Inferior parietal cortex (tissue), 1 donor: Measurements from ENCODE around the gene MBD3L3.
"Not testable (repeated sequence)": the region's sequence is repeated elsewhere in the genome, so short reads cannot be mapped to it uniquely, and the experiment has no call there.

Source experiments
- DNase-seq: peaks from one replicate; pipeline ENCODE4 v3.0.0-alpha.2; 2016; ENCODE audit errors: extremely low spot score

The MBD3L3 gene

GRCh38 chr19:7063764-7064418 is 5.4 kb upstream of the MBD3L3 start:
- DNase-seq: no peak

DNA sequence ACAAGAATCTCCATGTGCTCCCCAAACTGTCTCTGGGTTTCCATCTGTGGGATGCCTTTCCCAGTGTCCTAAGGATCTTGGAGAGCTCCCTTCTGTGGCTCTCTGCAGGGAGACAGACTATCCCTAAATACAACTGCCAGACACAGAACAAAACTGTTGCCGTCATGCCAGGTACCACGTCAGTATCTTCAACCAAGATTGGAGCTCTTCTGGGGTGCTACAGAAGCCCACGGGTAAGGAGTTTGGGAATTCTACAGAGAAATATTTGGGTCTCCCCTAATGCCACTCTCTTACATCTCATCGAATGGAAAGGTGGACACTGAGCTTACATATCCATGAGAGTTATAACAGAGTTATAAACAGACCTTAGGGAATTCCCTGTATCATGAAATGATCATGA is 4.9 kb upstream of the MBD3L3 start:
- DNase-seq: no peak

- not testable (repeated sequence) for DNase-seq
These were observed 1.5 kb upstream of the MBD3L3 start for GRCh38 chr19:7059977-7060376.

GRCh38 chr19:7056371-7056770 is 2.1 kb downstream of the MBD3L3 start:
- DNase-seq: not testable (repeated sequence)

- DNase-seq: not testable (repeated sequence)
These were observed 2.8 kb downstream of the MBD3L3 start for GRCh38 chr19:7055679-7056078.

GRCh38 chr19:7054635-7055368 is 3.7 kb downstream of the MBD3L3 start:
- DNase-seq: not testable (repeated sequence)

GRCh38 chr19:7052896-7053295 is 5.6 kb downstream of the MBD3L3 start:
- not testable (repeated sequence) for DNase-seq

DNA sequence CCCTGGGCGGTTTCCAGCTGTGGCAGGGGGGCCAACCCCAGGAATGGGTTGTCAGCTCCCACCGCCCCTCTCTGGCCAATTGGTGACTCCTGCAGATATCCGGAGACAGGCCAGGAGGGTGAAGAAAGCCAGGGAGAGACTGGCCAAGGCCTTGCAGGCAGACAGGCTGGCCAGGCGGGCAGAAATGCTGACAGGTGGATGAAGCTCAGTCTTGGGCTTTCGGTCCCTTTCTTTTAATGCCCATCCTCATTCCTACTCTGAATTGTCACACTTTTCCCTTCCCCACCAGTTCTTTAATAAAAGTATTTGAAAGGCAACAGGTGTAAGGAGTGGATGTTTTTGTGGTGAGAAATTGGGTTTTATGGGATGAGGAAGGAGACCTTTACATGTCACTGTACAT is 7.1 kb downstream of the MBD3L3 start:
- not testable (repeated sequence) for DNase-seq

DNA sequence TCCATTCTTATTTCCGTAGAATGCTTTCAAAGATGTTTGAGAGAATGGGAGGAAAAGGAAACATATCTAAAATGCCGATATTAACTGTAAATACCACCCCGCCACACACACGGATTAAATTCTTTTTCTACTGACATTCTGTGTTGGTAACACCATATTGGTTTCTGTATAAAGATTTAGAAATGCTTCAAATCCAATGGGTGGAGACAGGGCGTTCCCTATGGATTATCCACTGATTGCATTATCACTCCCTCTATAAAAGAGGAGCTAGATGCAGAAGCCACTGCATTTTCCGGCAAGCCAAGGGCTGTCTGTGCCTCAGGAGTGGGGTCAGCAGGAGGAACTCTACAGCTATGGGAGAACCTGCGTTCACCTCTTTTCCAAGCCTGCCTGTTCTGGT is 9.5 kb downstream of the MBD3L3 start, which contains the start of gene MBD3L2:
MBD3L2 (plus strand) TSS at position 301 of the 400 bp plus-strand sequence; CDS start at position 354, 53 bp downstream.
- not testable (repeated sequence) for DNase-seq

GRCh38 chr19:7041563-7041962 is 16.9 kb downstream of the MBD3L3 start:
- not testable (repeated sequence) for DNase-seq

GRCh38 chr19:7040079-7040478 is 18.4 kb downstream of the MBD3L3 start, which contains the start of gene MBD3L4:
TSS of gene MBD3L4 (minus strand) at chr19:7040179. CDS start at chr19:7040144, 35 bp downstream.
- not testable (repeated sequence) for DNase-seq

DNA sequence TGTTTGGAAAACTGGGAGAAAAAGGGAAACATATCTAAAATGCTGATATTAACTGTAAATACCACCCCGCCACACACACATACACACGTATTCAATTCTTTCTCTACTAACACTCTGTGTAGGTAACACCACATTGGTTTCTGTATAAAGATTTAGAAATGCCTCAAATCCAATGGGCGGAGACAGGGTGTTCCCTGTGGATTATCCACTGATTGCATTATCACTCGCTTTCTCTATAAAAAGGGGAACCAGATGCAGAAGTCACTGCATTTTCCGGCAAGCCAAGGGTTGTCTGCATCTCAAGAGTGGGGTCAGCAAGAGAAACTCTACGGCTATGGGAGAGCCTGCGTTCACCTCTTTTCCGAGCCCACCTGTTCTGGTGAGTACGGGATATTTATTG is 28.2 kb downstream of the MBD3L3 start, which contains the start of gene MBD3L5:
MBD3L5 (plus strand) TSS at position 301 of the 400 bp plus-strand sequence; CDS start at position 335, 34 bp downstream.
- not testable (repeated sequence) for DNase-seq

DNA sequence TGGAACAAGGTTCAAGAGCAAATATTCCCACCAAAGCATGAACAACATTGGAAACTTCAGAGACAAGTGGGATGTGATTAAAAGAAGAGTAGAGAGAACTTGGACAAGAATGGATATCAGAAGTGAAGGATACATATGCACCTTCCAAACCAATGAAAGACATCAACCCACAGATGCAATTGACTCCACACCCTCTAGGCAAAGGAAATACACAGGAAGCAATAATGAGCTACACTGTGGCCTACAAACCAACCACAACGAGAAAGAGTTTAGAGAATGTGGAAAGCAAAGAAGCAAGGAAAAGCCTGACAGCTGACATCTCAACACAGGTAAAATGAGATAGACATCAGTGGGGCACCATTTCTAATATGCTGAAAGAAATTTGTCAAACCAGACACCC is 29.7 kb downstream of the MBD3L3 start:
- DNase-seq: not testable (repeated sequence)

- DNase-seq: not testable (repeated sequence)
These were observed 37.1 kb downstream of the MBD3L3 start, which contains the start of gene MBD3L2B for GRCh38 chr19:7021331-7021730. TSS of gene MBD3L2B (minus strand) at chr19:7021431. CDS start at chr19:7021397, 34 bp downstream.

DNA sequence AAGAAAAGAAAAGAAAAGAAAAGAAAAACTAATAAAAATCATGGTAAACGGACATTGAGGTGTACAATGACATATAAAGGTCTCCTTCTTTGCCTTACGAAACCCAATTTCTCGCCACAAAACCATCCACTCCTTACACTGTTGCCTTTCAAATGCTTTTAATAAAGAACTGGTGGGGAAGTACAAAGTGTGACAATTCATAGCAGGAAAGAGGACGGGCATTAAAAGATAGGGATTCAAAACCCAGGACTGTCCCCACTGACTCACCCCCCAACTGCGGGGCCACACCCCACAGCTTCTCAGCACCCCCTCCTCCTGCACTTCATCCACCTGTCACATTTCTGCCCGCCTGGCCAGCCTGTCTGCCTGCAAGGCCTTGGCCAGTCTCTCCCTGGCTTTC is 39.6 kb downstream of the MBD3L3 start:
- DNase-seq: no peak

- DNase-seq: peak; percentile 7
These were observed 44.8 kb downstream of the MBD3L3 start for GRCh38 chr19:7013678-7014077.

- DNase-seq: no peak
These were observed 47.5 kb downstream of the MBD3L3 start for GRCh38 chr19:7010722-7011593.

DNA sequence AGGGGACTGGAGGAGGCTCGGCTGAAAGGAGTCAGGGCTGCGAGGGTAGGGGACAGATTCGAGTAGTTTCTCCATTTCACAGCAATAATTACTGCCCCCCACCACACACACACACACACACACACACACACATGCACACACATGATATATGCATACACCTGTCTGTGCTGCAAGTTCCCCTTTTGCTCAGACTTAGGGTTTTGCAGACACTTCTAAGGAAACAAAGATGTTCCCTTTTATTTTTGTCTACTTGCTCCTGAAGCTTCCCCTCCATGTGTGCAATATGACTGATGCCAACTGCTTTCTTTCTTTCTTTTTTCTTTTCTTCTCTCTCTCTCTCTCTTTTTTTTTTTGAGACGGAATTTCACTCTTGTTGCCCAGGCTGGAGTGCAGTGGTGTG is 50.6 kb downstream of the MBD3L3 start:
- DNase-seq: no peak
